ENCODE results near the gene PRSS22. TPM values are rescaled to one million over a fixed set of nuclear protein-coding genes. Genes with fewer than 3 reads are reported as not detected.

Gene PRSS22
- total RNA-seq, 4 donors from 2014 or later: not detected

DNA sequence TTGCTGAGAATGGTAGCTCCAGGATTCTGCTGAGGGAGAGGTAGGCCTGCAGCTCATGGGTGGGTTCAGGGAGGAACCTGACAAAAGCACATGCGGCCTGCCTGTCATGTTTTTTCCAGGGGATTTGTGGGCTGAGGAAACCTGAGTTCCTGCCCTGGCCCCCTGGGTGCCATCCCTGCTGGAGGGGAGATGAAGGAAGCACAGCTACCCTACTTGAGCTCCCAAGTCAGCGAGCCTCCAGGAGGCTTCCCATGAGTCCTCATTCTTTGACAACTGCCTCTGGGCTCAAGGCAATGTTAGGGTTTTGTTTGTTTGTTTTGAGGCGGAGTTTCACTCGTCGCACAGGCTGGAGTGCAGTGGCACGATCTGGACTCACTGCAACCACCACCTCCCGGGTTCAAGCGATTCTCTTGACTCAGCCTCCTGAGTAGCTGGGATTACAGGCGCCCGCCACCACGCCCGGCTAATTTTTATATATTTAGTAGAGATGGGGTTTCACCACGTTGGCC is 41.6 kb upstream of the PRSS22 start:
- Histone ChIP-seq H3K4me3 (no peak overlapping the region), H3K9me3 (no peaks in the 10 kb centered on the region), H3K27me3 (no peaks in the 10 kb centered on the region), H3K4me1 (peaks cover 4 to 7% of the 10 kb centered on the region in 2 donors), H3K27ac (no peak overlapping the region), H3K36me3 (peaks cover 0 to 6% of the 10 kb centered on the region in 2 donors)
- intact Hi-C loops (cut with DNase I; ENCODE audit: low total_unique reads): no loop called here
- TF ChIP-seq CTCF (IDR thresholded peaks at IDR 0.05 in 4 of 5, conservative IDR thresholded peaks at IDR 0.05 in 1 of 5) (no peak), POLR2A (IDR thresholded peaks at IDR 0.05) (no peak)
- in situ Hi-C loops (cut with MboI; ENCODE audit: low sequenced_read_pairs in 4 of 4): no loop called here
- ATAC-seq: no peak
- no peak for DNase-seq

GRCh38 chr16:2898831-2899563 is 41.0 kb upstream of the PRSS22 start:
- H3K9me3 ChIP-seq: no peaks in the 10 kb centered on the region
- no peak overlapping the region for H3K4me3 ChIP-seq
- no peaks in the 10 kb centered on the region for H3K27me3 ChIP-seq
- no peak overlapping the region for H3K27ac ChIP-seq
- no peak for DNase-seq
- H3K36me3 ChIP-seq: peaks cover 0 to 6% of the 10 kb centered on the region in 2 donors
- intact Hi-C loops (cut with DNase I; ENCODE audit: low total_unique reads): no loop called here
- TF ChIP-seq CTCF (IDR thresholded peaks at IDR 0.05 in 4 of 5, conservative IDR thresholded peaks at IDR 0.05 in 1 of 5): no peak
- H3K4me1 ChIP-seq: peaks cover 4 to 6% of the 10 kb centered on the region in 2 donors
- no peak for ATAC-seq
- in situ Hi-C loops (cut with MboI; ENCODE audit: low sequenced_read_pairs in 4 of 4): no loop called here

GRCh38 chr16:2897110-2897509 is 39.1 kb upstream of the PRSS22 start:
- H3K36me3 ChIP-seq: peaks cover 0 to 6% of the 10 kb centered on the region in 2 donors
- H3K9me3 ChIP-seq: no peaks in the 10 kb centered on the region
- in situ Hi-C loops (cut with MboI; ENCODE audit: low sequenced_read_pairs in 4 of 4): no loop called here
- no peak for ATAC-seq
- TF ChIP-seq POLR2A (IDR thresholded peaks at IDR 0.05) (no peak), CTCF (IDR thresholded peaks at IDR 0.05 in 4 of 5, conservative IDR thresholded peaks at IDR 0.05 in 1 of 5) (no peak)
- intact Hi-C loops (cut with DNase I; ENCODE audit: low total_unique reads): no loop called here
- no peak overlapping the region for H3K27ac ChIP-seq
- H3K27me3 ChIP-seq: no peaks in the 10 kb centered on the region
- no peaks in the 10 kb centered on the region for H3K4me1 ChIP-seq
- no peak for DNase-seq
- H3K4me3 ChIP-seq: no peak overlapping the region

DNA sequence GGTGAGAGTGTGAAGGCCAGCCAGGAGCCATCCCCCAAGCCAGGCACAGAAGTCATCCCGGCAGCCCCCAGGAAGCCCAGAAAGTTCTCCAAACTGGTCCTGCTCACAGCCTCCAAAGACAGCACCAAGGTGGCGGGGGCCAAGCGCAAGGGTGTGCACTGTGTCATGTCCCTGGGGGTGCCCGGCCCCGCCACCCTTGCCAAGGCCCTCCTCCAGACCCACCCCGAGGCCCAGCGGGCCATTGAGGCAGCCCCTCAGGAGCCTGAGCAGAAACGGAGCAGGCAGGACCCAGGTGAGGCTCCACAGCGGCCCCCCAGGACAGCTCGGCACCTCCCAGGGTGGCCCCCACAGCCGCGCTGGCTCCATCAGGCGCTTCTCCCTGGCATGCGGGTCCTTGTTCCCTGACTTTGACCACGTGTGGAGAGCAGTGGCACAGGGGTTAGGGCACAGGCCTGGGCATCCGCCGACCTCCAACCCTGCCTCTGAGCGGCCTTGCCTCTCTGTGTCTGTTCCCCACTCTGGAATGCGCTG is 38.6 kb upstream of the PRSS22 start:
- intact Hi-C loops (cut with DNase I; ENCODE audit: low total_unique reads): no loop called here
- Histone ChIP-seq H3K27me3 (no peaks in the 10 kb centered on the region), H3K27ac (no peak overlapping the region), H3K9me3 (no peaks in the 10 kb centered on the region), H3K36me3 (peaks cover 0 to 6% of the 10 kb centered on the region in 2 donors), H3K4me1 (peaks cover 0 to 3% of the 10 kb centered on the region in 2 donors), H3K4me3 (no peak overlapping the region)
- DNase-seq: no peak
- TF ChIP-seq CTCF (IDR thresholded peaks at IDR 0.05 in 4 of 5, conservative IDR thresholded peaks at IDR 0.05 in 1 of 5) (no peak), POLR2A (IDR thresholded peaks at IDR 0.05) (no peak)
- no peak for ATAC-seq
- in situ Hi-C loops (cut with MboI; ENCODE audit: low sequenced_read_pairs in 4 of 4): no loop called here
